A549 (cell line): ENCODE results near the gene EFEMP1. TPM values are rescaled to one million over a fixed set of nuclear protein-coding genes. Genes with fewer than 3 reads are reported as not detected.

Source experiments
- ATAC-seq, 2 experiments: fragments of 200-7000 bp in 1 of 2; fragments of >200 bp in 1 of 2; cut with Nextera tagmentation in 1 of 2; cut with Tn5 transposase in 1 of 2; 3 replicates each; pipeline versions ENCODE4 v1.8.0 to v1.9.1; 2018 to 2020; ENCODE audit warnings: mild to moderate bottlenecking in 1 of 2, moderate library complexity in 1 of 2
- CTCF ChIA-PET: fragments of 300-600 bp; sonication (Branson Sonifier 250); formaldehyde crosslinking; extraction: SDS; loops from one replicate; lab custom pipeline; 2021; ENCODE audit warnings: antibody characterized with exemption, inconsistent platforms; lab: Yijun Ruan, JAX
- POLR2A ChIA-PET: fragments of 350-600 bp; formaldehyde crosslinking; extraction: SDS; loops from one replicate; lab custom pipeline; 2021; ENCODE audit warnings: antibody characterized with exemption, inconsistent platforms; lab: Yijun Ruan, JAX
- DNase-seq, 2 experiments: peaks; one replicate each; pipeline versions ENCODE4 v3.0.0 to v3.0.0-alpha.2; 2011 to 2016; ENCODE audit warnings: low read depth in 1 of 2, low spot score in 1 of 2
- FAIRE-seq: peaks from 2 replicates; lab custom pipeline; 2011; peaks lifted over from hg19 to GRCh38; lab: Jason Lieb, UNC
- H3K27ac ChIP-seq, 2 experiments: fragments of >200 bp; sonication (Bioruptor Twin); formaldehyde crosslinking; 3 replicates each; pipeline ENCODE4 v1.5.1; 2016 to 2017
- H3K4me1 ChIP-seq: fragments of >200 bp; sonication (Bioruptor Twin); formaldehyde crosslinking; 3 replicates; pipeline ENCODE4 v1.6.1; 2016
- H3K4me2 ChIP-seq: fragments of >200 bp; sonication (Bioruptor Twin); formaldehyde crosslinking; 3 replicates; pipeline ENCODE4 v1.6.1; 2016
- H3K4me3 ChIP-seq: fragments of >200 bp; sonication (Bioruptor Twin); formaldehyde crosslinking; 3 replicates; pipeline ENCODE4 v1.5.1; 2016
- H3K9me3 ChIP-seq: fragments of >200 bp; sonication (Bioruptor Twin); formaldehyde crosslinking; 3 replicates; pipeline ENCODE4 v1.6.1; 2016
- BCL3 ChIP-seq: fragments of >200 bp; sonication (Bioruptor Twin); formaldehyde crosslinking; IDR thresholded peaks from 3 replicates; pipeline ENCODE4 v1.6.1; 2016
- CHD2 ChIP-seq: fragments of 150-350 bp; IDR thresholded peaks from 2 replicates; pipeline ENCODE4 v1.6.1; 2014; ENCODE audit warnings: low read length; ENCODE audit not compliant: partially characterized antibody
- EHMT2 ChIP-seq: fragments of 200-600 bp; sonication (generic); IDR thresholded peaks from 2 replicates; pipeline ENCODE4 v1.6.1; 2016; ENCODE audit warnings: antibody characterized with exemption, low read depth, mild to moderate bottlenecking, moderate library complexity
- FOSL2 ChIP-seq, 2 experiments: fragments of 450-650 bp in 1 of 2; fragments of >200 bp in 1 of 2; sonication (Bioruptor Twin) in 1 of 2; formaldehyde crosslinking; IDR thresholded peaks; 2 replicates each; pipeline versions ENCODE4 v1.5.0 to v1.6.1; 2016 to 2020; ENCODE audit warnings: mild to moderate bottlenecking in 1 of 2, moderate library complexity in 1 of 2
- GATA3 ChIP-seq: IDR thresholded peaks from 2 replicates; pipeline ENCODE4 v1.6.1; 2012; ENCODE audit warnings: borderline replicate concordance
- HDAC2 ChIP-seq: fragments of 200-600 bp; sonication (generic); IDR thresholded peaks from 2 replicates; pipeline ENCODE4 v1.6.1; 2016
- HES2 ChIP-seq: fragments of >200 bp; sonication (Bioruptor Twin); formaldehyde crosslinking; IDR thresholded peaks from 2 replicates; pipeline ENCODE4 v1.6.1; 2016
- HEYL ChIP-seq: fragments of 250-450 bp; sonication (Bioruptor Pico); IDR thresholded peaks from 2 replicates; pipeline ENCODE4 v1.8.0; 2021; ENCODE audit warnings: mild to moderate bottlenecking, moderate library complexity
- HOXB13 ChIP-seq: fragments of 250-450 bp; sonication (Bioruptor Pico); IDR thresholded peaks from 2 replicates; pipeline ENCODE4 v1.5.0; 2020; ENCODE audit warnings: low read depth, mild to moderate bottlenecking, moderate library complexity
- HOXB5 ChIP-seq: fragments of 250-450 bp; sonication (Bioruptor Pico); IDR thresholded peaks from 2 replicates; pipeline ENCODE4 v1.5.0; 2020; ENCODE audit warnings: mild to moderate bottlenecking, moderate library complexity
- KDM1A ChIP-seq: fragments of 200-600 bp; sonication (generic); IDR thresholded peaks from 2 replicates; pipeline ENCODE4 v1.6.1; 2016; ENCODE audit warnings: low read depth, mild to moderate bottlenecking
- MAZ ChIP-seq: fragments of 150-350 bp; IDR thresholded peaks from 2 replicates; pipeline ENCODE4 v1.6.1; 2014; ENCODE audit warnings: antibody characterized with exemption, low read depth, low read length, borderline replicate concordance
- MYC ChIP-seq: IDR thresholded peaks from 2 replicates; pipeline ENCODE4 v1.6.1; 2012; ENCODE audit warnings: mild to moderate bottlenecking, inconsistent platforms, low read length, improper control_type of control experiment, borderline replicate concordance
- NFE2L2 ChIP-seq: fragments of 150-350 bp; conservative IDR thresholded peaks from 2 replicates; pipeline ENCODE4 v1.6.1; 2014; ENCODE audit warnings: low read length
- NR3C1 ChIP-seq: fragments of >200 bp; sonication (Bioruptor Twin); formaldehyde crosslinking; IDR thresholded peaks from 3 replicates; pipeline ENCODE4 v1.6.1; 2017
- POLR2A ChIP-seq: IDR thresholded peaks from 2 replicates; pipeline ENCODE4 v1.6.1; 2012; ENCODE audit warnings: mild to moderate bottlenecking, low read length
- RAD21 ChIP-seq, 2 experiments: fragments of >200 bp in 1 of 2; sonication (Bioruptor Twin) in 1 of 2; formaldehyde crosslinking in 1 of 2; IDR thresholded peaks in 1 of 2; conservative IDR thresholded peaks in 1 of 2; 2 replicates in 1 of 2; 3 replicates in 1 of 2; pipeline ENCODE4 v1.6.1; 2012 to 2018; ENCODE audit warnings: inconsistent platforms in 1 of 2
- RCOR1 ChIP-seq: fragments of 150-350 bp; IDR thresholded peaks from 2 replicates; pipeline ENCODE4 v1.6.1; 2014; ENCODE audit warnings: antibody characterized with exemption, low read length, low read depth
- RFX5 ChIP-seq: fragments of 450-650 bp; IDR thresholded peaks from 2 replicates; pipeline ENCODE4 v1.7.1; 2014; ENCODE audit warnings: antibody characterized with exemption, mild to moderate bottlenecking, moderate library complexity
- RNF2 ChIP-seq: fragments of 200-600 bp; sonication (generic); IDR thresholded peaks from 2 replicates; pipeline ENCODE4 v1.6.1; 2016; ENCODE audit warnings: low read depth, mild to moderate bottlenecking, antibody characterized with exemption, moderate library complexity, borderline replicate concordance
- TP53 ChIP-seq: fragments of 250-450 bp; sonication (Bioruptor Pico); IDR thresholded peaks from 2 replicates; pipeline ENCODE4 v1.5.0; 2021; ENCODE audit warnings: mild to moderate bottlenecking, moderate library complexity
- ZC3H11A ChIP-seq: fragments of 450-650 bp; IDR thresholded peaks from 2 replicates; pipeline ENCODE4 v1.6.1; 2014; ENCODE audit warnings: antibody characterized with exemption, mild to moderate bottlenecking
- ZNF302 ChIP-seq: fragments of 250-450 bp; sonication (Bioruptor Pico); IDR thresholded peaks from 2 replicates; pipeline ENCODE4 v1.9.0; 2021; ENCODE audit warnings: inconsistent platforms, mild to moderate bottlenecking, moderate library complexity
- WGBS: methylation state at CpG from one replicate; pipeline ENCODE4 v1.1.6; 2017; ENCODE audit errors: missing lambda C conversion rate; 5-methylcytosine and 5-hydroxymethylcytosine counted together
- polyA plus RNA-seq, 4 experiments: library from polyadenylated mRNA; depleted of rRNA in 3 of 4; stranded (reverse); fragments of >200 nt; fragmentation: RNase III in 1 of 4; extraction: RNeasy Plus Mini Kit Qiagen cat#74134 plus additional on column Dnase treatment in 1 of 4; gene quantifications; 2 replicates in 3 of 4; 3 replicates in 1 of 4; pipeline ENCODE4 v1.2.3, GENCODE V29; 2011 to 2017
- TF ChIP-seq, protein P1 (sequence below): IDR thresholded peaks from 2 replicates; pipeline ENCODE4 v1.6.1; 2012

The EFEMP1 gene
- polyA plus RNA-seq, 2 of the 4 experiments (the other 2 are of a cell fraction), result 48.5 to 59.2 TPM

DNA sequence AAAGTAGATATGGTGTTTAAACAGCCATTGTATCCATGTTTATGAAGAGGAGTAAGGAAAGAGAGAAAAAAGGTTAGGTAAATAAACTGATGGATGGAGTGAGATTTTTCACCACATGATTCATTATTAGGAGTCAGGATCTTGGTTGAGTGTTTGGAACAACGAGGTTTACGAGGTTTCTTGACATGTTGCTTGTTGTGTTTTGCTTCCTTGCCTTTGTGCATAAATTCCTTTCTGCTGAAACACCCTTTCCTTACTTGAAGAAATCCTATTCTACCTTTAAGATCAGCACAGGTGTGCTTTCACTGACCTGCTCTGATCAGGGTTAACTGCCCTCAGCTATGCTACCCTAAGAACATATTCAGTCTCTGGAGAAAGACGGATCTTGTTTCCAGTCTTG, 66.6 kb downstream of the EFEMP1 start:
- H3K4me3 ChIP-seq, result no peak overlapping the region
- 28% methylated on average over 3 of the region's 3 CpGs for WGBS
- peaks cover 30% of the 10 kb centered on the region for H3K4me1 ChIP-seq
- FAIRE-seq, result peak; percentile 67
- H3K9me3 ChIP-seq, result no peaks in the 10 kb centered on the region
- H3K4me2 ChIP-seq, result peak overlapping the region; percentile 40
- CTCF ChIA-PET, result interaction anchor here (1.5 kb wide), 1 partner anchor 14 kb away, joined by 6 read pairs; no protein-coding TSS in a partner anchor
- TF ChIP-seq FOSL2 (IDR thresholded peaks at IDR 0.05) (no peak), FOSL2 (CRISPR knock-in tag; IDR thresholded peaks at IDR 0.05) (peak; percentile 36; the same call in 1 of the 2 replicates), TP53 (CRISPR knock-in tag) (no peak), POLR2A (no peak), GATA3 (peak; percentile 23; the same call in 1 of the 2 replicates), HOXB5 (no peak), RCOR1 (no peak)
- TF ChIP-seq, all 56 proteins: peak for 2
- ATAC-seq, result peak in 1 of 2 experiments; percentile 52; a peak in 3 of 6 replicates
- DNase-seq, result peak in 1 of 2 experiments; percentile 32
- H3K27ac ChIP-seq, result peak overlapping the region; percentile 49 to 69
- POLR2A ChIA-PET, result no interaction called here

- H3K27ac ChIP-seq, result peak overlapping the region; percentile 31 to 70; a peak in 5 of 6 replicates
- FAIRE-seq, result no peak
These were observed 75.5 kb downstream of the EFEMP1 start for GRCh38 chr2:55848096-55848495.

DNA sequence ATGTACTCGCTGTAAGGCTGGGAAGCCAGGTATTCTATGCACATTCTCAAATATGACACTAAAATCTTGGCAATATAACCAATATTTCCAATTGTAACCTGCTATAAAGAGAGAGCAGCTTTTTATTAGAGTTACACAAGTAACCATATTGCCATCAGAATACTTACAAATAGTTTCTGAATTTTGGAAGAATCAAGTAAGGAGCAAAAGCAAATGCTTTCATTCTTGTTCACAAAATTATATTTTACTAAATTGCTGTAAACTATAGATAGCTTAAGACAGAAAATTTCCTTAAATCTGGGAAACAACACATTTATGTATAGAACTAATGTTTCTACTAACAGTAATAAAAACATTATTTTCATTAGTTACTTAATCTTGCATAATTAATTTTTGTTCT, 77.2 kb downstream of the EFEMP1 start:
- H3K4me1 ChIP-seq, result peaks cover 67% of the 10 kb centered on the region
- DNase-seq, result no peak
- POLR2A ChIA-PET, result no interaction called here
- TF ChIP-seq POLR2A, result no peak
- TF ChIP-seq, all 56 proteins: peak for 0
- no peaks in the 10 kb centered on the region for H3K9me3 ChIP-seq
- 97% methylated on average over 1 of the region's 1 CpG for WGBS
- ATAC-seq, result no peak
- CTCF ChIA-PET, result interaction anchor here (1.5 kb wide), 1 partner anchor 75 kb away, joined by 4 read pairs; no protein-coding TSS in a partner anchor
- H3K27ac ChIP-seq, result peak overlapping the region in 1 of 2 experiments; percentile 60; a peak in 3 of 6 replicates
- no peak for FAIRE-seq
- H3K4me2 ChIP-seq, result no peak overlapping the region
- H3K4me3 ChIP-seq, result no peak overlapping the region

More at GRCh38 chr2:55848096-55848495, 75.5 kb downstream of the EFEMP1 start:
- 32% methylated on average over 1 of the region's 1 CpG for WGBS
- ChIA-PET CTCF (interaction anchor here (1.1 to 1.6 kb wide), 3 partner anchors 13 to 130 kb away, joined by 3 to 5 read pairs (median 4); no protein-coding TSS in a partner anchor), POLR2A (no interaction called here)
- ATAC-seq, result no peak
- Histone ChIP-seq H3K9me3 (no peaks in the 10 kb centered on the region), H3K4me1 (peaks cover 54% of the 10 kb centered on the region), H3K4me2 (peak overlapping the region; percentile 23; the same call in 2 of the 3 replicates), H3K4me3 (no peak overlapping the region)
- DNase-seq, result no peak
- no peak for TF ChIP-seq HEYL (CRISPR knock-in tag)
- TF ChIP-seq POLR2A, result no peak
- TF ChIP-seq ZNF302 (CRISPR knock-in tag), result no peak
- TF ChIP-seq KDM1A, result no peak
- no peak for TF ChIP-seq NFE2L2
- TF ChIP-seq BCL3, result no peak
- no peak for TF ChIP-seq RAD21 (conservative IDR thresholded peaks at IDR 0.05 in 1 of 2, IDR thresholded peaks at IDR 0.05 in 1 of 2)
- TF ChIP-seq HES2, result no peak
- TF ChIP-seq MAZ, result no peak
- no peak for TF ChIP-seq MYC
- TF ChIP-seq EHMT2, result no peak
- TF ChIP-seq FOSL2 (IDR thresholded peaks at IDR 0.05), result no peak
- no peak for TF ChIP-seq FOSL2 (CRISPR knock-in tag; IDR thresholded peaks at IDR 0.05)
- no peak for TF ChIP-seq ZC3H11A
- TF ChIP-seq CHD2, result no peak
- TF ChIP-seq NR3C1, result no peak
- no peak for TF ChIP-seq RFX5
- no peak for TF ChIP-seq HDAC2
- TF ChIP-seq, protein P1, sequence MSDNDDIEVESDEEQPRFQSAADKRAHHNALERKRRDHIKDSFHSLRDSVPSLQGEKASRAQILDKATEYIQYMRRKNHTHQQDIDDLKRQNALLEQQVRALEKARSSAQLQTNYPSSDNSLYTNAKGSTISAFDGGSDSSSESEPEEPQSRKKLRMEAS, result no peak
- no peak for TF ChIP-seq HOXB13 (CRISPR knock-in tag)
- no peak for TF ChIP-seq RNF2
